Karpas-422 (cell line): ENCODE data around the gene JMJD1C. TPM values are rescaled to one million over a fixed set of nuclear protein-coding genes. Genes with fewer than 3 reads are reported as not detected.

ENCODE experiments used
- DNase-seq: peaks from one replicate; pipeline ENCODE4 v3.0.0-alpha.2; 2015
- H2AFZ ChIP-seq: fragments of 200-600 bp; sonication (generic); 2 replicates; pipeline ENCODE4 v1.6.1; 2014; ENCODE audit warnings: antibody characterized with exemption, low read length, mixed read lengths
- H3K27ac ChIP-seq: fragments of 200-600 bp; sonication (generic); 2 replicates; pipeline ENCODE4 v1.5.1; 2014; ENCODE audit warnings: mild to moderate bottlenecking, low read length, moderate library complexity
- H3K27me3 ChIP-seq: fragments of 200-600 bp; sonication (generic); 2 replicates; pipeline ENCODE4 v1.6.1; 2014; ENCODE audit warnings: low read length, mixed read lengths
- H3K36me3 ChIP-seq: fragments of 200-600 bp; sonication (generic); 2 replicates; pipeline ENCODE4 v1.6.1; 2014; ENCODE audit warnings: low read length, mixed read lengths; ENCODE audit not compliant: insufficient read depth
- H3K4me1 ChIP-seq: fragments of 200-600 bp; sonication (generic); 2 replicates; pipeline ENCODE4 v1.6.1; 2014; ENCODE audit warnings: mild to moderate bottlenecking, low read length, mixed read lengths
- H3K4me2 ChIP-seq: fragments of 200-600 bp; sonication (generic); 2 replicates; pipeline ENCODE4 v1.6.1; 2014; ENCODE audit warnings: low read length, low read depth, mild to moderate bottlenecking; ENCODE audit not compliant: poor library complexity, severe bottlenecking
- H3K4me3 ChIP-seq: fragments of 200-600 bp; sonication (generic); 2 replicates; pipeline ENCODE4 v1.5.1; 2014; ENCODE audit warnings: mild to moderate bottlenecking, antibody characterized with exemption, low read length, mixed read lengths
- H3K79me2 ChIP-seq: fragments of 200-600 bp; sonication (generic); 2 replicates; pipeline ENCODE4 v1.6.1; 2014; ENCODE audit warnings: mild to moderate bottlenecking, low read length, mixed read lengths
- H3K9ac ChIP-seq: fragments of 200-600 bp; sonication (generic); 2 replicates; pipeline ENCODE4 v1.6.0; 2014; ENCODE audit warnings: low read length
- H3K9me2 ChIP-seq: fragments of 200-600 bp; sonication (generic), shearing (Covaris generic); replicated peaks from 2 replicates; pipeline ENCODE4 v1.6.0; 2014; ENCODE audit warnings: mild to moderate bottlenecking, low read length, moderate library complexity; ENCODE audit not compliant: insufficient read depth
- H3K9me3 ChIP-seq: fragments of 300-700, 200-600 bp; sonication (generic); 2 replicates; pipeline ENCODE4 v1.6.1; 2014; ENCODE audit warnings: low read length, mixed read lengths
- H4K20me1 ChIP-seq: fragments of 200-600 bp; sonication (generic); 2 replicates; pipeline ENCODE4 v1.6.1; 2014; ENCODE audit warnings: mild to moderate bottlenecking, antibody characterized with exemption, low read length, low read depth; ENCODE audit not compliant: insufficient read depth
- total RNA-seq: library from RNA; depleted of rRNA; stranded (reverse); fragments of >200 nt; shearing (Covaris generic); gene quantifications from 2 replicates; pipeline ENCODE4 v1.2.3, GENCODE V29; 2014; ENCODE audit warnings: low replicate concordance

JMJD1C gene
- total RNA-seq, 1 experiment from 2014 or later = 141 TPM

- Histone ChIP-seq H4K20me1 (no peaks in the 10 kb centered on the region), H3K9ac (no peak overlapping the region), H3K4me2 (no peak overlapping the region), H3K27me3 (no peaks in the 10 kb centered on the region), H2AFZ (no peak overlapping the region), H3K9me3 (no peaks in the 10 kb centered on the region), H3K4me3 (no peak overlapping the region), H3K9me2 (no peaks in the 10 kb centered on the region), H3K4me1 (no peaks in the 10 kb centered on the region), H3K27ac (no peak overlapping the region), H3K79me2 (no peaks in the 10 kb centered on the region; the same call in 1 of the 2 replicates), H3K36me3 (no peaks in the 10 kb centered on the region)
- no peak for DNase-seq
Observed at GRCh38 chr10:63283093-63283492, 182.7 kb downstream of the JMJD1C start.

GRCh38 chr10:63281967-63282366 is 183.8 kb downstream of the JMJD1C start:
- Histone ChIP-seq H2AFZ (no peak overlapping the region), H3K9me3 (no peaks in the 10 kb centered on the region), H3K4me3 (no peak overlapping the region), H3K9ac (no peak overlapping the region), H3K36me3 (no peaks in the 10 kb centered on the region), H3K4me2 (no peak overlapping the region), H4K20me1 (no peaks in the 10 kb centered on the region), H3K27me3 (no peaks in the 10 kb centered on the region), H3K9me2 (no peaks in the 10 kb centered on the region), H3K27ac (no peak overlapping the region), H3K79me2 (no peaks in the 10 kb centered on the region; the same call in 1 of the 2 replicates), H3K4me1 (no peaks in the 10 kb centered on the region)
- DNase-seq = no peak

- Histone ChIP-seq H3K9me2 (no peaks in the 10 kb centered on the region), H3K27ac (no peak overlapping the region), H3K4me3 (no peak overlapping the region), H3K27me3 (no peaks in the 10 kb centered on the region), H4K20me1 (no peaks in the 10 kb centered on the region), H3K4me1 (no peaks in the 10 kb centered on the region), H3K9me3 (no peaks in the 10 kb centered on the region), H2AFZ (no peak overlapping the region), H3K36me3 (no peaks in the 10 kb centered on the region), H3K4me2 (no peak overlapping the region), H3K79me2 (no peaks in the 10 kb centered on the region; the same call in 1 of the 2 replicates), H3K9ac (no peak overlapping the region)
- no peak for DNase-seq
Observed at GRCh38 chr10:63280386-63280785, 185.4 kb downstream of the JMJD1C start.

DNA sequence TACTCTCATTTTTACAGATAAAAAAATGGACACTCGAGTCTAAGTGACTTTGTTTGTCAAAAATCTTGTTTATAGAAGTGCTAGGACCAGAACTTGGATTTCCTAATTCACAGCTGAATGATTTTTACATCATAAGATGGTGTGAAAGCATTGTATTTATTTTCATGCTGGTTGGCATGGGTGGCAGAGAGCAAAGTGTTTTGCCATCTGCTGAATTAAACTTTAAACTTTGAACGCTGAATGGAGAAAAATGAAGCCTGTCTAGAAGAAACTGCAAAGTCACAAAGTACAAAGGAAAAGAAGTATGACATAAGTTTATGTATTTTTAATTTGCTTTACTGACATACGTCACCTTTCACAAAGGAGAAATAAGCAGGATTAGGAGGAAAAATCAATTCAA is 190.7 kb downstream of the JMJD1C start:
- Histone ChIP-seq H4K20me1 (no peaks in the 10 kb centered on the region), H3K27me3 (no peaks in the 10 kb centered on the region), H3K9me3 (no peaks in the 10 kb centered on the region), H3K4me3 (no peak overlapping the region), H3K79me2 (peaks cover 5% of the 10 kb centered on the region), H2AFZ (no peak overlapping the region), H3K36me3 (no peaks in the 10 kb centered on the region), H3K27ac (no peak overlapping the region), H3K9me2 (no peaks in the 10 kb centered on the region), H3K4me2 (no peak overlapping the region), H3K4me1 (peaks cover 32% of the 10 kb centered on the region), H3K9ac (no peak overlapping the region)
- no peak for DNase-seq

GRCh38 chr10:63273577-63273976 is 192.2 kb downstream of the JMJD1C start:
- peaks cover 9% of the 10 kb centered on the region for H3K79me2 ChIP-seq

DNA sequence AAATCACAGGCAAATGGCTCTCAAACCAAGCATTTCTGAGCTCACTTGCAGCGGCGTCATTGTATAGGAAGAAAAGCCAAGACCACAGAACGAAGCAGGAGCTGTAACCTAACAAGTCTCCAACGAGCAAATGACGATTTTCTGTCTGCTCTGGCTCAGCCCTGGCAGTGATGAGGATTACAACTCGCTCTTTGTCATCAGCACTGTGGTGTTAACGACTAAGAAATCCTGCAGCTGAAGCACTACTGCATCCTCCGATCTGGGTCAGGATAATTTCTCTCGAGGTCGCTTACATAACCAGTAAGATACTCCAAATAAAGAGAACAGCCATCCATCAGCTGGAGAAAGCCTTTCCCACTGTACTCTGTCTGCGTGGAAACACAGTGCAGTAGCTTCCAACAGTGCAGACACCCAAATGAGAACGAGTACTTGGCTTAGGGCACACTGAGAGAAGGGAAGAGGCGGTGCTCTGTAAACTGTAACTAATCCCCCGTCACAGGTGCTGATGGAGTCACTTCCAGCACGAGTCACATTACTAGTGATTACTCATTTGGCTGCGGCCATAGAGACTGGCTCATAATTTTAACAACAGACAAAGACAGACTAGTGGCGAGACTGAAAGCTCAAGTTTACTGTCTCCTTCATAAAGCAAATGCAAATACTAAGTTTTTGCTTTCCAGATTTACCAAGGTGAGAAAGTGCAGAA is 196.8 kb downstream of the JMJD1C start:
- H3K9me3 ChIP-seq = no peaks in the 10 kb centered on the region
- H2AFZ ChIP-seq = no peak overlapping the region
- H3K36me3 ChIP-seq = no peaks in the 10 kb centered on the region
- H3K4me2 ChIP-seq = peak overlapping the region; percentile 86
- H4K20me1 ChIP-seq = no peaks in the 10 kb centered on the region
- peaks cover 63% of the 10 kb centered on the region for H3K4me1 ChIP-seq
- no peaks in the 10 kb centered on the region for H3K9me2 ChIP-seq
- H3K4me3 ChIP-seq = peak overlapping the region; percentile 83
- DNase-seq = peak; percentile 97
- peak overlapping the region; percentile 80 for H3K9ac ChIP-seq
- peaks cover 48% of the 10 kb centered on the region for H3K79me2 ChIP-seq
- H3K27ac ChIP-seq = peak overlapping the region; percentile 99
- H3K27me3 ChIP-seq = no peaks in the 10 kb centered on the region

More at GRCh38 chr10:63273577-63273976, 192.2 kb downstream of the JMJD1C start:
- peaks cover 41% of the 10 kb centered on the region for H3K4me1 ChIP-seq
- H3K9me3 ChIP-seq = no peaks in the 10 kb centered on the region
- no peaks in the 10 kb centered on the region for H3K9me2 ChIP-seq
- H3K27me3 ChIP-seq = no peaks in the 10 kb centered on the region
- H2AFZ ChIP-seq = no peak overlapping the region
- H3K27ac ChIP-seq = peak overlapping the region; percentile 52; the same call in 1 of the 2 replicates
- H3K4me2 ChIP-seq = peak overlapping the region; percentile 29
- H4K20me1 ChIP-seq = no peaks in the 10 kb centered on the region
- no peaks in the 10 kb centered on the region for H3K36me3 ChIP-seq
- no peak for DNase-seq
- H3K9ac ChIP-seq = no peak overlapping the region
- H3K4me3 ChIP-seq = no peak overlapping the region

DNA sequence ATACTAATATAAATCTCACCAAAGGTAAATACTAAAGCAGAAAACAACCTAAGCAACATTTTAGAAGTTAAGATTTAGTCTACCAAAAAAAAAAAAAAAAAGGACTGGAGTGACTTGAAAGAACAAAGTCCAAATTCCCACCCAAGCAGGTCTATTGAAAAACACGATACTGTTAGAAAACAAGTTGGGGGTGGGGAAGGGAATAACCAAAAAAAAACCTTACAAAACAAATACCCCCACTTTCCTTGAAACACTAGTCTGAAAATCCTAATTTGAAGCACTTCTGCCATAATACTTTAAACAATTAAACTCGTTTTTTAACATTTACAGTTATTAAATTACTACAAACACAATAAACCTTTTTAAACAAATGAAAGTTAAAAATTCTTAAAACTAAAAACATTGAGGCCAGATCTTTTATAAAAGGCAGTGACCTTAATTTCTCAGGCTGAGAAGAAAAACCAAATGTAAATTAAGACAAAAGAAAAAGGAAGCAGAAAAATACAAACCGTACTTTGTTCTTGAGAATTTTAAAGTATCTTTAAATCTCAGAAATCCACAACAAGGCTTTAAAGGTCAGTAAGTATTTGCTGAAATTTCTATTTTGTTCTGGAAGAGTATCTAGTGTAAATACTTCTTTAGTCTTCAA is 197.5 kb downstream of the JMJD1C start:
- peak overlapping the region; percentile 86 for H3K4me2 ChIP-seq
- H3K27me3 ChIP-seq = no peaks in the 10 kb centered on the region
- H3K36me3 ChIP-seq = 0 out of 2 replicates have a peak, but pooled peaks cover 2% of the 10 kb centered on the region
- no peaks in the 10 kb centered on the region for H3K9me2 ChIP-seq
- no peaks in the 10 kb centered on the region for H3K9me3 ChIP-seq
- peaks cover 63% of the 10 kb centered on the region for H3K4me1 ChIP-seq
- peaks cover 55% of the 10 kb centered on the region for H3K79me2 ChIP-seq
- H2AFZ ChIP-seq = no peak overlapping the region
- peak overlapping the region; percentile 99 for H3K27ac ChIP-seq
- DNase-seq = peak; percentile 63
- peak overlapping the region; percentile 83 for H3K4me3 ChIP-seq
- H3K9ac ChIP-seq = peak overlapping the region; percentile 80
- H4K20me1 ChIP-seq = no peaks in the 10 kb centered on the region

- H4K20me1 ChIP-seq = no peaks in the 10 kb centered on the region
- H3K9me3 ChIP-seq = no peaks in the 10 kb centered on the region
- H3K27me3 ChIP-seq = no peaks in the 10 kb centered on the region
- peak overlapping the region; percentile 99 for H3K27ac ChIP-seq
- H3K9me2 ChIP-seq = no peaks in the 10 kb centered on the region
- H3K36me3 ChIP-seq = 0 out of 2 replicates have a peak, but pooled peaks cover 4% of the 10 kb centered on the region
- peak overlapping the region; percentile 80 for H3K9ac ChIP-seq
- DNase-seq = peak; percentile 85
- H2AFZ ChIP-seq = no peak overlapping the region
- H3K4me2 ChIP-seq = peak overlapping the region; percentile 86
- peaks cover 63% of the 10 kb centered on the region for H3K4me1 ChIP-seq
- peaks cover 62% of the 10 kb centered on the region for H3K79me2 ChIP-seq
- H3K4me3 ChIP-seq = peak overlapping the region; percentile 83
Observed at GRCh38 chr10:63267414-63268148, 198.2 kb downstream of the JMJD1C start.
